Inferior parietal cortex (tissue), 1 donor: ENCODE measurements around the gene HES2.
A peak's percentile ranks its signal among the peaks of the same experiment; 100 is the strongest.
"Not testable (repeated sequence)": the region's sequence is repeated elsewhere in the genome, so short reads cannot be mapped to it uniquely, and the experiment has no call there.

ENCODE experiments used
- DNase-seq: peaks from one replicate; pipeline ENCODE4 v3.0.0-alpha.2; 2016; ENCODE audit errors: extremely low spot score

The HES2 gene

DNA sequence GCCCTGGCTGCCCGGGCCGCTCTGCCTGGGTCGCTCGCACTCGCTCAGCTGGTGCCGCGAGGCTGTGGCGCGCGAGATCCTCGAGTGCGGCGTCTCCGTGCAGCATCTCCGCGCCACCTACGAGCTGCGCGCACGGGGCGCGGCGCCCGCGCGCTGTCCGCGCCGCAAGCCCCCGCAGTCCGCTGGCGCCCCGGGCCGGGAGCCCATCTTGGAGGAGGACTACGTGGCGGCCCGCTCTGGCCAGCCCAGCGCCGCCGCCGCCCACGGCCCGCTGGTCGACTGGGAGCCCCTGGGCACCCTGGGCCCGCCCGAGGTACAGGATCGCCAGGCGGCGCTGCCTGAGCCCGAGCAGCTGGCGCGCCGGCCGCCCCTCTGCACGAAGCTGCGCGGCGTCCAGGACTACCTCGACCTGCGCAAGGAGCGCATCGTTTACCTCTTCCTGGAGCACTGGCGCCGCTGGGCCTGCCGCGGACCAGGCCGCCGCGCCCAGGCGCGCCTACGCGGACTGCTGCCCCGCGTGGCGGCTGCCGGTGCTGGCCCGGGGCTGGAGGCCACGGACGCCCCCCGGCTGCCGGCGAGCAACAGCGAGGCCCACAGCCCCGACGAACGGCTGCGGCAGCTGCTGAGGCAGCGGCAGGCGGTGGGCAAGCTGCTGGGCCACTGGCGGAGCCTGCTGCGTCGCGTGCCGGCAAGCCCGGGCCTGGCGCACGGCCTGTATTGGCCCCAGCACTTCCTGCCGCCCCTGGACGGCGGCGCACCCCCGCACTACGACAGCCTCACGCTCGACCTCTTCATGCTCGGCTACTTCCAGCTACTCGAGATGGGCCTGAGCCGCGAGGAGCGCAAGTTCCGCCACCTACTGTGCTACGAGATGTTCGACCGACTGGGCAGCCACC is 35.4 kb upstream of the HES2 start:
- DNase-seq = no peak

DNA sequence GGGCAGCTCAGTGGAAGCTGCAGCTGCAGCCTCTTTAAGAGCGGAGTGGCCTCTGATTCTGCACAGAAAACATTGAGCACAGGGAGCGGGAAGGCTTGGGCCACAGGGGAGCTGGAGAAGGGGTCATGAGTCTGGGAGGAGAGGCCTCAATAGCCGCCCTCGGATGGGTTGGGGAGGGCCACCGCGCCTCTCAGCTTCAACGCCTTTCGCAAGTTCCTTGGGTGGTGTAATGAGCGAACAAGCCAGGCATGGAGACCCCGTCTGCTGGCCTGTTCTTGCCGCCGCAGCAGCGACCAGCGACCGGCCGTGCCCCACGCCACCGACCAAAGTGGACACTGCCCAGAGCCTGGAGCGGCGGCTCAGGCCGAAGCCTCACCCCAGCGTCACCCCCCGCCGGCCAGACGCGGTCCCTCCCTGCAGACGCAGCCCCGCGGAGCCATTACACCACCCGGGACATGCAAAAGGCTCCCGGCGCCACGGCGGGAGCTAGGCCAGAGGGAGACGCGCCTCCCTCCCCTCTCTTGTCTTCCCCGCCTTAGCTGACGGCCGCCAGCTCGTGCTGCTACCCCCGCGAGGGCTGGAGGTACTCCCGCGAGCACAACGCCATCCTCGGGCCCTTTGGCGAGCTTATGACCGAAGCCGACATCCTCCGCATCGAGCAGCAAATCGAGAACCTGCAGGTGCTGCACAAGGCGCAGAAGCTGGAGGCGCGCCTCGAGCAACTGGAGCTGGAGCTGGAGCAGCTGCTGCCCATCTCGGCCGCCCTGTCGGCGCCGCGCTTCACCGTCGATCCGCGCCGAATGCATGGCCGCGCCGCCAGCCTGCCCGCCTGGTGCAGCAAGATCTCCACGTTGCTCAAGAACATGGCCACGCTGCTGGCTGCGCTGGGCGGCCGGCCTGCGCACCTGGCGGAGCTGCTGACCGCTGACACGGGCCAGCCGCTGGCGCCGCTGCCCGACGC is 34.5 kb upstream of the HES2 start:
- DNase-seq = not testable (repeated sequence)

DNA sequence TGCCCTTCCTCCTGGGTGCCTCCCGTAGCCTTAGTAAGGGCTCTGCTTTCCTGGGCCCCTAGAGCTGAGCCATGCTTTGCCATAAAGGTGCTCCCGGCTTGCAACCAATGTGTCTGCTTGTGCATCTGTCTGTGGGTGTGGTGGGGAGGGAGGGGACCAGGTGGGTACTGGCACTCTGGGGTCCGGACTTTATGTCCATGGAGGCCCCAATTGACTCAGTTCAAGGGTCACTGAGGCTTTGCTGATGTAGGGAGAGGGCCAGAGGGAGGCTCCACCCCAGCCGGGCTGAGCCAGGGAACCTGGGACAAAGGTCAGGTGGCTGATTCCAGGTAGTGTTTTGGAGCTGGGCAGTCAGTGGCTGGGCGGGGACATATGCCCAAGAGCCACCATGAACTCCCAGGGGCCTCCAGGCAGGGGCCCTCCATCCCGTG is 31.2 kb upstream of the HES2 start:
- DNase-seq = no peak

DNA sequence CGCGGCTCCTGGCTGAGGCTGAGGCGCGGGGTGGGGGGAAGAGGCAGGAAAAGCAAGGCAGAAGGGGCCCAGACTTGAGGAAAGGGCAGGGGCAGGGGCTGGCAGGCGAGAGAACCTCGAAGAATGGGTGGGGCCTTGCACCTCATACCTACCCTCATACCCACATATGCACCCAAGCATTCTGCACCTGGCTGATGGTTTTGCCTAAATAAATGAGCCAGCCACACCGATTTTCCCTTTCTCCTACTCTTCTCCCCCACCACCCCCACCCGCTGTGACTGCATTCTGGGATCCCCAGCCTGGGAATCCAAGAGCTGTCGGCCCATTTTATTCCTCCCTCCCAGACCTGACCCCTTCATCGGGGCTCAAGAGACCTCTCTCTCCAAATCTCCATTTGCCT is 30.8 kb upstream of the HES2 start:
- not testable (repeated sequence) for DNase-seq

DNA sequence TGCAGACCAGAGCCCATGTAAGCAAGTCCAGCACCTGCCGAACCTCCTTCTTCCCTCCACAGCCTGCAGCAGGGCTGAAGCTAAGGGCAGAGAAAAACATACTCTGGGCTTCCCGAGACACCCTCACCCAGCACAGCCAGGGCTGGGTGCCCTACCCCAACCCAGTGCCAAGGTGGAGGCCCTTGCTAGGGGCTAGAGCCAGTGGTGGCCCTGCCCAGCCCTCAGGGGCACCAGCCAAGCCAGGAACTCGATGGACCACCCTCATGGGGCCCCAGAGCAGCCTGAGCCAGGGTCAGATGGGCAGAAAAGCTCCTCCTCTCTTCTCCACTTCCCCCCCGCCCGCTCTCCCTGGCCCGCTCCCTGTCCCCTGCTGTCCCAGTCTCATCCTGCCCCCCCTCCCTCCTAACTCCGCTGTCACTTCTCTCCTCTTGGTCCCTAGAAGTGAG is 30.3 kb upstream of the HES2 start:
- no peak for DNase-seq

DNA sequence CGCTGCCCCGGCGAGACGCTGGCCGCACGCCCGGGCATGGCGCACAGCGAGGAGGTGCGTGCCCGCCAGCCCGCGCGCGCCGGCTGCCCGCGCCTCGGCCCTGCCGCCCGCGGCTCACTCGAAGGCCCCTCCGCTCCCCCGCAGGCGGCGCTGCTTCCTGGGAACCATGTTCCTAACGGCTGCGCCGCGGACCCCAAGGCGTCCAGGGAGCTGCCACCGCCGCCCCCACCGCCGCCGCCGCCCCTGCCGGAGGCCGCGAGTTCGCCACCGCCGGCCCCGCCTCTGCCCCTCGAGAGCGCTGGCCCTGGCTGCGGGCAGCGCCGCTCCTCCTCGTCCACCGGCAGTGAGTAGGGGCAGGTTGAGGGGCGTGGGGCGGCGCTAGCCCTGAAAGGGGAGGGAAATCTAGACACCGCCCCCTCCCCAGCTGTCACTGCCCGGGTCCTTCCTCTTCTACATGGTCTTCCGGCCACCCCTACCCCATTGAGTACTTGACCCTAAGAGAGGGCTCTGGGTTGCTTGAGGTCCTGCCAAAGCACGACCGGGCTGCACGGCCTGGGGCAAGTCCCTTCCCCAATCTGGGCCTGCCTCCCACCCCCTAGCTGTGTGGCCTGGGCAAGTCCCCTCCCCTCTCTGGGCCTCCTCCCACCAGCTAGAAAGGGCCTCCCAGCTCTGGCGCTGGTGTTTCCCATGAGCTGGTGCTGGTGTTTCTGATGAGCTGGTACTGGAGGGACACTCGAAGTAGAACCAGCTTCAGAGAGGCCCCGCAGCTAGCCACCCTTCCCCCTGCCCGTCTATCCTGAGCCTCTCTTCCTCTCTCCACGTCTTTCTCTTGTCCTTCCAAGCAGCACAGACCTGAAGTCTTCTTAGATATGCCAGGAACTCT is 29.3 kb upstream of the HES2 start:
- DNase-seq = no peak

DNA sequence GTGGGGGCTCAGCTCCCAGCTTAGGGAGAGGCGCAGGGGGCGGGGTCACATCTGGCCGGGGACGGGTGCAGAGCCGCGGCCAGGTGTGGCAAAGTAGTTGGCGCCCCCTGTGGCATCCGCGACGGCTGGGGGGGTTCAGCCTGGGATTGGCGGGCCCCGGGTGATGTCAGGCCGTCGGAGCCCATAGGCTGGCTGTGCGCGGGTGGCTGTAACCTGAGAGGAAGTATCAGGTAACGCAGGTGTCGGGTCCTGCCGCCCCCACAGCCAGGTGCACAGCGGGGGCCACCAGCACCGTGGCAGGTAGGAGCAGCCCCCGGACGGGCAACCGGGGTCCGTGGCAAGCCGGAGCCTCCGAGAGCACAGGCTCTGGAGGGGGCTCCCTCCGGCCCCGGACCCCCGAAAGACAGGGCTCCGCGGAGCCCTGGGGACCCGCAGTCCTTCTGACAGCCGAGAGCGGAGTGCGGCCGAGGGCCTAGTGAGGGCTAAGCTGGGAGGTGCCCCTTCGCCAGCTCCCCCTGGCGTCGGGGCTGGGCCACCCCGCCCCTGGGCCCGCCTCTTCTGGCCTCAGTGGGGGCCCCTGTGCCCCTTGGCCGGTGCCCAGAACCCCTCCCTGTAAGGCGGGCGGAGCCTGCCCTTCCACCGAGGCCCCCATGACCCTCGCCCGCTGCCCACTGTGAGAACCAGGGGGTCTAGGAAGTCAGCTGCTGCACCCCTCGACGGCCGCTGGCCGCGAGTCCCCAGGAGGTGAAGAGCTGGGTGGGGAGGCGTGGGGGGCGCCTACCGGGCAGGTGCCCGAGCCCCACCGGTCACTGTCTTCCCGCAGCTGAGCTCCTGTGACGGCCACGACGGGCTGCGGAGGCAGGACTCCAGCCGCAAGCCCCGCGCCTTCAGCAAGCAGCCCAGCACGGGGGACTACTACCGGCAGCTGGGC is 28.4 kb upstream of the HES2 start:
- DNase-seq = no peak

DNA sequence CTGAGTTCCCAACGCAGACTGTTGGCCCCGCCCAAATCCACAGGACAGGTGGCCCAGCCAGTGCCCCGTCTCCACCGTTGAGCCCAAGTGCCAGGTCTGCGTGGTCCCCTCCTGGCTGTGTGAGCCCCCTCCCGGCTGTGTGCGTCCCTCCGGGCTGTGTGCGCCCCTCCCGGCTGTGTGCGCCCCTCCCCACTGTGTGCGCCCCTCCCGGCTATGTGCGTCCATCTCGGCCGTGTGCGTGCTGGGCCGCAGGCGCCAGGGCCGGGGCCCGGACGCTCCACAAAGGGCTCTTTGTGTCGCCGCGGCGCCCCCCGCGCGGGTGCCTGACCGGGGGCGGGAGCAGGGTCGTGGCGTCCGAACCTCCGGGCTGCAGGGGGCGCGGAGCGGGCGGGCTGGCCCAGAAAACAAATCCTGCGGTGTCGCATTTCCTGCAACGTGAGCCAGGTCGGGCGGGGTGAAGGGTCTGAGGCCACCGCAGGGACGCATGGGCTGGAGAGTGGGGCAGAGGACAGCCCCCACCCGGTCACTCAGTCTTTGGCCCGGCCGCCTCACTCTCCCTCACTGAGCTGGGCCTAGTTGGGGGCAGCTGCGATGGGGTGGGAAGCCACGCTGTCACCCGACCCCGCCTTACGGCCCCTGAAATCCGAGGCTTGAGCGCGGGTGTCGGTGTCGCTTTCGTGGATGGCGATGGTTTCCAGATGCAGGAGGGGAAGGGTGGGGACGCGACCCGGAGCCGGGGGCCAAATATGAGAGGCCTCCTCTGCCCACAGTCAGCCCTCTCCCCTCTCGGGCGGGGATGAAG is 27.5 kb upstream of the HES2 start:
- DNase-seq = no peak

DNA sequence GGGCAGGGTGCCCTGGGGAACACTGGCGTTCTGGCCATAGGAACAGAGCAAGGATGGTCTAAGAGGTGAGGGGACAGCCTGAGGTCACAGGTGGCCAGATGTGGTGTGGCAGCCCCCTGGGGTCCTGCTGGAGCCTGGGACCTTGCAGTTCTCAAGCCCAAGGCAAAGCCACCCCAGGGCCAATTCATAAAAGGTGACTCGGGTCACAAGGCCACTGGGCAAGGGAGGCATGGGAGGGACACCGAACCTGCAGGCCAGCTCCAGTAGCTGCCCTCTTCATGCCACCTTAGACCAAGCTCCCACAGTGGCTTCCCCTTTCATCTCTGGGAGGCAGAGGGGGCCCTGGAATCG is 26.9 kb upstream of the HES2 start:
- no peak for DNase-seq

DNA sequence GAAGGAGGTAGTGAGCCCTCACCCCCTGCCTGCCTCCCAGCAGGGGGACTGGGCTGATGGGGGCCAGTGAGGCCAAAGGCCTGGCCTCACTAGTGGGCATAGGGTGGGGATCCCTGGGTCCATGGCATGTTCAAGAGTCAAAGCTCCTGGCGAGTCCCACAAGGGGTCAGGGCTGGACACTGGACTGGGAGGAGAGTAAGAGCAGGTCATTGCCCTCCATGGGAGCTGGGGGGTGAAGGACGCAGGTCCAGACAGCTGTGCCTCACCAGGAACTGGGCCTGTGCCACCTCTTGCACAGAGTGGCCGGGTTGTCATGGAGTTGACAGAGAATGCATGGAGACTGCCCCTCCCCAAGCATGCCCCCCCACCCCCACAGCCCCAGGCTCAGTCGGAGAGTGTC is 26.2 kb upstream of the HES2 start:
- not testable (repeated sequence) for DNase-seq

DNA sequence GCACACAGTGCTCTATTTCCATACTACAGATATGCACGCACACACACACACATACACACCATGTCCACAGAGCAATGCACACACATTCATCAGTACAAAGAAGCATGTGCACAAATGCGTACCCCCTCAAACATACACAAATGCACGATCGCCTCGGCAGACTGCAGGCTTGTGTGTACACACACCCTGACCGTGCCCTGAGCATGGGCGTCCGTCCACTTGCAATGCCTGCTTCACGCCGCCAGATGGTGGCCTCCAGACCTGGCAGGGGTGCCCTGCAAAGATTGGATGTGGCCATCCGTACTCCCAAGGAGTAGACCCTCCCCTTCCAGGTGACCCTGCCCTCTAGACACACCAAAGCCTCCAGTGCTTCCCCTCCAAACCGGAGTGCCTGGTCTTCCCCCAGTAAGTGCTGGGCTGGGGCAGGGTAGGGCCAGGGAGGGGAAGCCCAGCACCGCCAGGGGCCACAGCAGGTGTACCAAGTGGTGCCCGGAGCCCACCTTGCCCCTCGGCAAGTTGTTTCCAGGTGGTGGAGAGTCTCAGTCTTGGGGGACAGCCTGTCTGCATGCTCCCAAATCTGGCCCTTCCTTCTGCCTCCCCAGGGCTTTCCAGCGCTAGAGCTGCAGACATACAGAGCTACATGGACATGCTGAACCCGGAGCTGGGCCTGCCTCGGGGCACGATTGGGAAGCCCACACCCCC is 25.5 kb upstream of the HES2 start:
- no peak for DNase-seq

DNA sequence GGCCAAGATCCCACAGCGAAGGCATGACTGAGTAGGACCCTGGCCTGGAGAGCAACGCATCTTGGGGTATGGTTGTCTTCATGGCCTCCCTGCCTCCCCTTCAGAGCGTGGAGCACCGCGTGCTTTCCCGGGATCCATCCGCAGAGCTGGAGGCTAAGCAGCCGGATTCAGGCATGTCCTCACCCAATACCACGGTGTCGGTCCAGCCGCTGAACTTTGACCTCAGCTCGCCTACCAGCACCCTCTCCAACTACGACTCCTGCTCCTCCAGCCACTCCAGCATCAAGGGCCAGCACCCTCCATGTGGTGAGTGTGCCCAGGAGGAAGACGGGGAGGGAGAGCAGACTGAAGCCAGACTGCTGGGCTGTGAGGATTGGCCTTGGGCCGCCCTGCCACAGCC is 24.7 kb upstream of the HES2 start:
- no peak for DNase-seq

DNA sequence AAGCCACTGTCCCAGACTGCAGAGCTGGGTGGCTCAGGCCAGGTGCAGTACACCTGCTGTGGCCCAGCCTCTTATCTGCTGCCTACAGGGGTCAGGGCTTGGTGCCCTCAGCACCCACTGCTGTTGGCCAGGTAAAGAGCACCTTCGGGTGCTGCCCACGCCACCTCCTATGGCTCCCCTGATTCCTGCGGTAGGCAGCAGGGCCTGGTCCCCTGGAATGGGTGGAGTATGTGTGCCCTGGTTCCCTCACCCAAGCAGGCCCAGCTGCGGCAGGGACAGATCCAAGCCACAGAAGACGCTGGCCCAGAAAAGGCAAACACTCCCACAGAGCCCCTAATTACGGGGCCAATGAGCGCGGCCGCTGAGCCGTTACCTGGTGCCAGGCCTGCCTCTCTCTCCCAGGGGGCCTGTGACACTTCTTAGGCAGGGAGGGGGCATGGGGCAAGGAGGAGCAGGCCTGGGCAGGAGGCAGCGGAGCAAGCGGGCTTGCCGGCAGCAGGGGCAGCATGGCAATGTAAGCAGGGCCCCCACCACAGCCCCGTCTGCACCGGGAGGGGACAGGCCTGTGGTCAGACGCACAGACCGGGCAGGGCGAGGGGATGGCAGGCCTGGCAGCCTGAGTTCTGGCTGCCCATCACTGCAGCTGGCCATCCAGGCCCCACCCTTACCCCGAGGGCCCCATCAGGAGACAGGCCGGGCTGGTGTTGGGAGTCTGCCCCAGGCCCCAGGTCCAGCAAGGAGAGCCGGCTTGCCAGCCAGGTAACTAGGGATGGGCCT is 23.8 kb upstream of the HES2 start:
- no peak for DNase-seq

DNA sequence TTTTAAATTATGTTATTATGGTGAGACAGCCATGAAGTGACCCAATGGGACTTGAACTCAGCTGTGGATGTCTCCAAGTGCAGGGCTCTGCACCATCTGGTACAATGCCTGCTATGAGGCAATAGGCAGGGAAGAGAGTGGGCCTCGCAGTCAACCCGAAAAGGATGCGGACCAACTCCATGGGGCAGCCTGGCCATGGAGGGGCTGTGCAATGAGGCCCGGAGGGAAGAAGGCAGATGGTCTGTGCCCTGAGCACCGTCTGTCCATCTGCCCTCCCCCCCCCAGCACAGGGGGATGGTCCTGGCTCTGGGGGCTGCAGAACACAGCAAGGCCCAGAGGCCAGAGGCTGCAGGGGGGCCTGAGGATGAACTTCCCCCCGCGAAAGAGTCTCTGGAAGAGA is 21.9 kb upstream of the HES2 start:
- DNase-seq = no peak

DNA sequence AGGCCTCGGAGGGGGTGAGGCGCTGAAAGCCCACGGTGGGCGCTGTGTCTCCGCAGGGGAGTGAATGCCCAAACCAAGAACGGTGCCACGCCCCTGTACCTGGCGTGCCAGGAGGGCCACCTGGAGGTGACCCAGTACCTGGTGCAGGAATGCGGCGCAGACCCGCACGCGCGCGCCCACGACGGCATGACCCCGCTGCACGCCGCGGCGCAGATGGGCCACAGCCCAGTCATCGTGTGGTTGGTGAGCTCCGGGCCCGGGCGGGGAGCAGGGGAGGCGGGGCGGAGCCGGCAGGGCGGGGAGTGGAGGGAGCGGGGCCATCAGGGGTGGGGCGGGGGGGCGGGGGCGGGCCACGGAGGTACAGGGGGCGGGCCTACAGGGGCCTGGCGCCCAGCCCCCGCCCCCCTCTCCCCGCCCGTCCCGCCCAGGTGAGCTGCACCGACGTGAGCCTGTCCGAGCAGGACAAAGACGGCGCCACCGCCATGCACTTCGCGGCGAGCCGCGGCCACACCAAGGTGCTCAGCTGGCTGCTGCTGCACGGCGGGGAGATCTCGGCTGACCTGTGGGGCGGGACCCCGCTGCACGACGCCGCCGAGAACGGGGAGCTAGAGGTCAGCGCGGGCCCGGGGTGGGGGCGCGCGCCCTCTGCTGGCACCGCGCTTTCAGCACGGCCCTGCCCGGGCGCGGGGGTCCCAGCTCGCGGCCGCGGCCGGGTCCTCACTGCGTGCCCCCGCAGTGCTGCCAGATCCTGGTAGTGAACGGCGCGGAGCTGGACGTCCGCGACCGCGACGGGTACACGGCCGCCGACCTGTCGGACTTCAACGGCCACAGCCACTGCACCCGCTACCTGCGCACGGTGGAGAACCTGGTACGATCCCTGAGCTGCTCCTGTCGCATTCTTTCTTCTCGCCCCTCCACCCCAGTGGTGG is 20.7 kb upstream of the HES2 start:
- DNase-seq = no peak

DNA sequence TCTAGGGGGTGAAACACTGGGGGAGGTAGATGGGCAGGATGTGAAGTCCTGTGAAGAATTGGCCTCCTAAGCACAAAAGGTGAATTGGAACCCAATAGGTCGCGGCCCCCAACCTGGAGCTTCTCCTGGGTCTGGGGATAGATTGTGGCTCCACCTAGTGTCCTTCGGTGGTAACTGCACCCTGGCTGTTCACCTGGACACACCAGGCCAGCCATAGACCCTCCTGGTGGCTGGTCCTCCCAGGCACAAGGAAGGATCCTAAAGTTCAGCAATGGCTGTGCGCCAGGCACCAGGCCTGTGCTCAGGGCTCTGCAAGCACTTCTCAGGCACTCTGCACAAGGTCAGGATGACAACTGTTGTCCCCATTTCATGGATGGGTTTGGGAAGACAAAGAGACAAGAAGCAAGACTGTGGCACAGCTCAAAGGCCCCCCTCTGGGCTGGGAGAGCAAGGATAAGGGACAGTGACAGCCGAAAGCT is 18.4 kb upstream of the HES2 start:
- peak; percentile 65 for DNase-seq
